GM12865 (cell line): Measurements from ENCODE around the gene SETD1A.
A peak's percentile ranks its signal among the peaks of the same experiment; 100 is the strongest.

ENCODE experiments used
- DNase-seq: peaks from one replicate; pipeline ENCODE4 v3.0.0; 2010; ENCODE audit warnings: low read depth
- H3K4me3 ChIP-seq: 2 replicates; pipeline ENCODE4 v1.5.1; 2011; ENCODE audit warnings: mild to moderate bottlenecking, low read depth, low read length, control low read depth
- CTCF ChIP-seq: IDR thresholded peaks from 2 replicates; pipeline ENCODE4 v1.5.1; 2011; ENCODE audit warnings: low read length, control low read depth, low read depth, inconsistent platforms; ENCODE audit not compliant: insufficient read depth; ENCODE audit errors: missing control alignments

The SETD1A gene

GRCh38 chr16:30977502-30977901, 19.9 kb downstream of the SETD1A start:
- peak; percentile 28 for TF ChIP-seq CTCF
- DNase-seq: no peak
- H3K4me3 ChIP-seq: no peak overlapping the region

GRCh38 chr16:30979170-30980022, 21.8 kb downstream of the SETD1A start:
- no peak for TF ChIP-seq CTCF
- no peak for DNase-seq
- no peak overlapping the region for H3K4me3 ChIP-seq

GRCh38 chr16:30980023-30980371, 22.4 kb downstream of the SETD1A start:
- TF ChIP-seq CTCF: no peak
- no peak overlapping the region for H3K4me3 ChIP-seq
- no peak for DNase-seq

- DNase-seq: no peak
- no peak for TF ChIP-seq CTCF
- no peak overlapping the region for H3K4me3 ChIP-seq
Observed at GRCh38 chr16:30980434-30980833, 22.9 kb downstream of the SETD1A start.

- no peak overlapping the region for H3K4me3 ChIP-seq
- TF ChIP-seq CTCF: no peak
- no peak for DNase-seq
Observed at GRCh38 chr16:30980959-30981358, 23.4 kb downstream of the SETD1A start.

GRCh38 chr16:30982548-30983288, 25.2 kb downstream of the SETD1A start:
- no peak for TF ChIP-seq CTCF
- no peak for DNase-seq
- no peak overlapping the region for H3K4me3 ChIP-seq
